ENCODE results near the gene PLA2G4E.

GRCh38 chr15:42033214-42033873 lies 12.5 kb upstream of the PLA2G4E start:
- no peak for TF ChIP-seq CTBP1 (IDR thresholded peaks at IDR 0.05; ENCODE audit: borderline replicate concordance)
- TF ChIP-seq NFRKB (IDR thresholded peaks at IDR 0.05): no peak
- TF ChIP-seq LEF1 (IDR thresholded peaks at IDR 0.05; ENCODE audit: borderline replicate concordance): no peak
- no peak for TF ChIP-seq BHLHE40 (IDR thresholded peaks at IDR 0.05; ENCODE audit: borderline replicate concordance)
- no peak for TF ChIP-seq HDGF (IDR thresholded peaks at IDR 0.05; ENCODE audit: borderline replicate concordance)
- no peak for TF ChIP-seq PKNOX1 (IDR thresholded peaks at IDR 0.05)
- no peak for TF ChIP-seq ARNT (IDR thresholded peaks at IDR 0.05)
- no peak for TF ChIP-seq FOXA1 (IDR thresholded peaks at IDR 0.05)
